Immature natural killer cell (primary cell): Measurements from ENCODE around the gene PLD1. TPM values are rescaled to one million over a fixed set of nuclear protein-coding genes. Genes with fewer than 3 reads are reported as not detected.

Source experiments
- DNase-seq, 3 donors: peaks; one replicate each; pipeline ENCODE4 v3.0.0; 2022; ENCODE audit warnings: mixed read lengths in 1 of 3
- H3K27ac Mint-ChIP-seq, 6 donors: one replicate each; pipeline ENCODE4 v1.8.0; 2020; ENCODE audit warnings: mixed read lengths in 6 of 6, mild to moderate bottlenecking in 5 of 6, inconsistent platforms in 4 of 6, moderate library complexity in 3 of 6
- H3K27me3 Mint-ChIP-seq, 3 donors: one replicate each; pipeline ENCODE4 v1.8.0; 2020 to 2021; ENCODE audit warnings: low read depth in 3 of 3, mild to moderate bottlenecking in 3 of 3, mixed read lengths in 3 of 3, moderate library complexity in 3 of 3, inconsistent platforms in 1 of 3
- H3K36me3 Mint-ChIP-seq, 3 donors: one replicate each; pipeline ENCODE4 v1.8.0; 2020; ENCODE audit warnings: mixed read lengths in 3 of 3, inconsistent platforms in 2 of 3, mild to moderate bottlenecking in 2 of 3
- H3K4me1 Mint-ChIP-seq, 2 donors: one replicate each; pipeline ENCODE4 v1.8.0; 2020; ENCODE audit warnings: inconsistent platforms in 2 of 2, mild to moderate bottlenecking in 2 of 2, mixed read lengths in 2 of 2, moderate library complexity in 1 of 2
- H3K4me3 Mint-ChIP-seq, 5 donors: one replicate each; pipeline ENCODE4 v1.8.0; 2020; ENCODE audit warnings: mild to moderate bottlenecking in 5 of 5, mixed read lengths in 5 of 5, inconsistent platforms in 3 of 5, moderate library complexity in 3 of 5
- H3K9me3 Mint-ChIP-seq, 6 donors: one replicate each; pipeline ENCODE4 v1.8.0; 2020; ENCODE audit warnings: mild to moderate bottlenecking in 6 of 6, mixed read lengths in 6 of 6, inconsistent platforms in 4 of 6, moderate library complexity in 3 of 6
- polyA plus RNA-seq, 3 donors: library from polyadenylated mRNA; unstranded; fragments of 300-500 nt; fragmentation: Illumina TruSeq; gene quantifications; one replicate each; pipeline ENCODE4 v1.2.3, GENCODE V29; 2021

The PLD1 gene
- polyA plus RNA-seq, 3 donors from 2014 or later: 3.8 to 7.2 TPM; not detected in 1

DNA sequence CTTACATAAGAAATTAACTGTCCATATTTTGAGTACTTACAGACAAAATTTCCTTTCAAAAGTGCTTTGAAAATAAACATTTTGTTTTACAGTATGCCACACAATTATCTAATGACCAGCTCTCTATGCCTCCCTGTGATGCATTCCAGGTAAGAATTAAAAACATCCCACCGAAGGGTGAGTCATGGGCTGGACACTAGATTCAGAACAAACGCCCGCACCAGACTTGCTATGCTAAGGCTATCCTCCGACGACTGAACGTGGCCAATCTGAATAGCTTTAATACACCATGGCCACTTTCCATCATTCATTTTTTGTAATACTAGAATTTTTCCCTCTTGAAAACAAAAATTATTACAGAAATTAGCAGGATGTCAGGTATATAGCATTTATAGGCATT is 210.3 kb downstream of the PLD1 start:
- Mint-ChIP-seq H3K4me1 (no peaks in the 10 kb centered on the region), H3K4me3 (no peak overlapping the region), H3K9me3 (no peaks in the 10 kb centered on the region), H3K27me3 (no peaks in the 10 kb centered on the region), H3K36me3 (peaks cover 5 to 12% (median 12%) of the 10 kb centered on the region in 3 donors), H3K27ac (no peak overlapping the region)
- no peak for DNase-seq

DNA sequence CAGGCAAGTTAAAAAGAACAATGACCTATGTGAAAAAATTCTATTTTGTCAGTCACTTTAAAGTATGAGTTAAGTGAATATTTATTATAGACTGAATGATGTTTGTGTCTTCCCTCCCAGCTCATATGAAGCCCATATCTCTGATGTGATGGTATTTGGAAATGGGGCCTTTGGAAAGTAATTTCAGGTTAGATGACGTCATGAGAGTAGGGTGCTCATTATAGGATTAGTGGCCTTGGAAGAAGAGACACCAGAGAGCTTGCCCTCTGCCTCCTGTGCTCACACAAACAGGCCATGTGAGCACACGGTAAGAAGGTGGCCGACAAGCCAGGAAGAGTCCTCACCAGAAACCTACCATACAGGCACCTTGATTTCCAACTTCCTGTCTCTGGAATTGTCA is 211.3 kb downstream of the PLD1 start:
- Mint-ChIP-seq H3K36me3 (peaks cover 5 to 16% (median 12%) of the 10 kb centered on the region in 3 donors), H3K4me3 (no peak overlapping the region), H3K9me3 (no peaks in the 10 kb centered on the region), H3K27me3 (no peaks in the 10 kb centered on the region), H3K4me1 (no peaks in the 10 kb centered on the region), H3K27ac (no peak overlapping the region)
- DNase-seq: no peak

DNA sequence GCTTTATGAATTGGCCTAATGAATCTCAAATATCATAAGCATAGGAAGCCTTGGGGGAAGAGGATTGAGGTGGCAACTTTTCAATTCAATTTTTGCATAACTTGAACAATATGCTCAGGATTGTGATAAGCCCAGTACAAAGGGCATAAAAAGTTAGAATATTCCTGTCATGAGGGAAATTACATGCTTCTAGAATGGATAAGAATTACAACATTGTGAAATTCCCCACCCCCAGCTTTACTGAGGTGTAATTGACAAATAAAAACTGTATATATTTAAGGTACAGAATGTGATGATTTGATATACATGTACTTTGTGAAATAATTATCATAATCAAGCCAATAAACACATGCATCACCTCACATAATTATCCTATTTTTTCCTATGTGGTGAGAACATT is 217.5 kb downstream of the PLD1 start:
- Mint-ChIP-seq H3K4me3 (no peak overlapping the region), H3K27ac (no peak overlapping the region), H3K36me3 (peaks cover 0 to 4% (median 0%) of the 10 kb centered on the region in 3 donors), H3K9me3 (no peaks in the 10 kb centered on the region), H3K4me1 (no peaks in the 10 kb centered on the region), H3K27me3 (peaks cover 0 to 6% (median 0%) of the 10 kb centered on the region in 3 donors)
- no peak for DNase-seq

DNA sequence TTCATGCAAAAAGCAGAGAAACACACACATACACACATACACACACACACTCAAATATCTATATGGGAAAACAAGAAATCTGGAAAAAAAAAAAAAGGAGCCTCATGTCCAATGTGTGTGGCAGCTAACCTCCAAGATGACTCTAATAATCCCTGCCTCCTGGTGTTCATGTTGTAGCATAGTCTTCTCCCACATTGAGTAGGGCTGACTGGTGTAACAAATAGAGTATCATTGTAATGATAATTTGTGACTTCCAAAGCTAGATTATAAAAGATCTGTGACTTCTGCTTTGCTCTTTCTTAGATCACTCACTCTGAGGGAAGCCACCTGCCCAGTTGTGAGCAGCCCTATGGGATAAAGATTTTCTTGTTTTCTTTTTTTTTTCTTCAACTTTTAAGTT is 219.2 kb downstream of the PLD1 start:
- Mint-ChIP-seq H3K9me3 (no peaks in the 10 kb centered on the region), H3K4me3 (no peak overlapping the region), H3K27ac (no peak overlapping the region), H3K27me3 (peaks cover 0 to 6% (median 0%) of the 10 kb centered on the region in 3 donors), H3K36me3 (peaks cover 0 to 4% (median 0%) of the 10 kb centered on the region in 3 donors), H3K4me1 (no peaks in the 10 kb centered on the region)
- no peak for DNase-seq

DNA sequence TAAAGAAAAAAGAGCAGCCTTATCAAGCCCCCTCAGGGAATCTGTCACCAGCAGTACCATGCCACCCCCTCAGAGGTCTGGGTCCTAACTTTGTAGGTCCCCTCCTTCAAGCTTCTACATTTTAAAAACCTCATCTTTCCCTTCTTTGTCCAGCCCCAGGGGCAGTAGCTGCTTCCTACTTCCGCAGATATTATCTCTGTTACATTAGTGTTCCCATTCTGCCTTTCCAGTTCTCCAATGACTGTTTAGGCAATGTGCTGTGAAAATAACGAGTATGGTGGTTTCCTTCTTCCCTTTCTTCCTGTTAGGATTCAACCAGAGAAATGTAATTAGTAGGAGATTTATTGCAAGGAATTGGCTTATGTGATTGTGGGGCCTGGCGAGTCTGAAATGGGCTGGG is 224.0 kb downstream of the PLD1 start:
- Mint-ChIP-seq H3K4me1 (no peaks in the 10 kb centered on the region), H3K27me3 (peaks cover 0 to 2% (median 2%) of the 10 kb centered on the region in 3 donors), H3K4me3 (no peak overlapping the region), H3K36me3 (no peaks in the 10 kb centered on the region), H3K27ac (no peak overlapping the region), H3K9me3 (no peaks in the 10 kb centered on the region)
- DNase-seq: no peak

DNA sequence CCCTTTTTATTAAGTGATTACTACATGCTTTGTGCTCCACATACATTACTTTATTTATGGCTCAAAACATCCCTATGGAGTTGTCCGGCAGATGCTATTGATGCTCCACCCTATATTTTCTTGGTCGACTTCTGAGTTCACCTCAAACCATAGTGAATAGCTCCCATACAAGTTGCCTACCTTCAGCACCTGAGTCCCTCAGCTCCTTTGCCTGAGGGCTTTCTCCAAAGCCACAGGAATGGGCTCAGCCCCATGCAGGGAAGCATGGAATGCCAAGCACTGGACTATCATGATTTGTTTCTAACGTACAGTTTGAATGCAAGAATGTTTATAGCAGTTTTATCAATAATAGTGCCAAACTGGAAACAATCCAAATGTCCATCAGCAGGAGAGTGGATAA is 225.2 kb downstream of the PLD1 start:
- Mint-ChIP-seq H3K4me3 (no peak overlapping the region), H3K9me3 (no peaks in the 10 kb centered on the region), H3K27me3 (peaks cover 0 to 2% (median 0%) of the 10 kb centered on the region in 3 donors), H3K36me3 (no peaks in the 10 kb centered on the region), H3K27ac (no peak overlapping the region), H3K4me1 (no peaks in the 10 kb centered on the region)
- no peak for DNase-seq

DNA sequence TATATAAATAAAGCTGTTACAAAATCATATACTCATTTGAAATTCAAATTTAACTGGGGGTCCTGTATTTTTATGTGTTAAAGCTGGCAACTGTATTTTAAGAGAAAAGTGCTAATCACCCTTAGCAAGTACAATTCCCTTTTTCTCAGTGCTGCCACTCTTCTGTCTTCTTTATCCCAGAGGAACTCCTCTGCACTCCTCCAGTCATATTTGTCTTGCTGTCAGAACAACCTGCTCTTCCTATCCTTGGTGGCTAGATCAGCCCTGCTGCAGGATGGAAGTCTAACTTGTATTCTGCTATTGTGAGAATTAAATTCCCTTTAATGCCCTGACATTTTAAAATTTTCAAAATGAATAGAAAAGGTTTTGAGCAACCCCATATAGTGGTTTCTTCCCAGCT is 226.2 kb downstream of the PLD1 start:
- Mint-ChIP-seq H3K9me3 (no peaks in the 10 kb centered on the region), H3K27ac (no peak overlapping the region), H3K36me3 (no peaks in the 10 kb centered on the region), H3K4me1 (no peaks in the 10 kb centered on the region), H3K4me3 (no peak overlapping the region), H3K27me3 (peaks cover 0 to 2% (median 0%) of the 10 kb centered on the region in 3 donors)
- DNase-seq: no peak

DNA sequence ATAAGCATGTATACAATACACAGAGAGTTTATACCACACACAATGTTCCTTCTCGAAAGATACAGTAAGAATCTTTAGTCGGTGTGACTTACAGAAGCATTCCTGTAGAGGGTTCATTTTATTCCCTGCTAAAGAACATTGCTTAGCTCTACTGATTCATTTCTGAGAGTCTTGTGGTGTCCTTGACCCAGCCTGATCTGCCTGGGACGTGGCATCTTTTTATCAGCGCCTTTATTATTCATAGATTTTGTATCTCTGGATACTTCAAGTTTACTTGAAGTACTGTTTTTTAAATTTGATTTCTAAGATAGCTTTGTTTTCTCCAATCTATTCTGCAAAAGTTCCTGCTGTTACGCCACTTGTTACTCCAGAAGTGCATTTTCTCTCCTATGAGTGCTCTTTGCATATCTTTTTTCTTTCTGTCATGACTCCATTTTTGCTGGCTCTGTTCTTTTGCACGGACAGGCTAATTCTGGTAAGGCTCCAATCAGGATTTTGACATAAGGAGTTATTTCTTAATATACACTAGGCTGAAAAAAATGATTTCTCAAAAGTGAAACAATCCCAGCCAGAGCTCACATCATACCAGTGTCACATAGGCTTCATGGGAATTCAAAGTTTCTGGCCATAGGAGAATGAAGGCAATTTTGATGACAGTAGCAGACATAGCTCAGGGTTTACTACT is 235.6 kb downstream of the PLD1 start:
- H3K4me1 Mint-ChIP-seq: no peaks in the 10 kb centered on the region
- peaks cover 5 to 23% (median 15%) of the 10 kb centered on the region in 3 donors for H3K27me3 Mint-ChIP-seq
- no peak for DNase-seq
- H3K27ac Mint-ChIP-seq: no peak overlapping the region
- no peak overlapping the region for H3K4me3 Mint-ChIP-seq
- H3K9me3 Mint-ChIP-seq: no peaks in the 10 kb centered on the region
- no peaks in the 10 kb centered on the region for H3K36me3 Mint-ChIP-seq

DNA sequence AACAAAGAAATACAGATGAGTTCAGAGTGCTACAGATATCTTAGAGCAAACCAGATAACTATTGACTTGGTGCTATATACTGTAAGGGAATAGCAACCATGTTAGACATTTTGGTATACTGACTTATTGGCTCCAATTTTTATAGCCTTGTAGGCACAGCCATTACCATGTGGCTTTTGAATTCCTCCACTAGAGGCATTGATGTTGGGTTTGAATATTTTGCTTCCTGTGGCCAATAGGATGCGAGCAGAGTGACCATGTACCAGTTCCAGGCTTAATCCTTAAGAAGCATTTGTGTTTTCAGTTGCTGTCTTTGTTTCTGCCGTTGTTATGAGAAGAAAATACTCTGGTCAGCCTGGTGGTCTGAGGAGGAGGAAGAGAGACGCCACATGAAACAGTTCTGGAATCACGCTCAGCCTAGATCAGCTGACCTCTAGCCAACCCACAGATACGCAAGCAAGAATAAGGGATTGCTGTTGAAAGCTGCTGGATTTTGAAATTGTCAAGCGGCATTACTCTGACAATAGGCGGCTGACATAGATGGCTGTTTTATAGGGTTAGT is 240.6 kb downstream of the PLD1 start:
- Mint-ChIP-seq H3K36me3 (no peaks in the 10 kb centered on the region), H3K27ac (no peak overlapping the region), H3K27me3 (peaks cover 7 to 19% (median 9%) of the 10 kb centered on the region in 3 donors), H3K4me1 (no peaks in the 10 kb centered on the region), H3K4me3 (no peak overlapping the region), H3K9me3 (no peaks in the 10 kb centered on the region)
- DNase-seq: peak; percentile 3 to 22 (median 10)

DNA sequence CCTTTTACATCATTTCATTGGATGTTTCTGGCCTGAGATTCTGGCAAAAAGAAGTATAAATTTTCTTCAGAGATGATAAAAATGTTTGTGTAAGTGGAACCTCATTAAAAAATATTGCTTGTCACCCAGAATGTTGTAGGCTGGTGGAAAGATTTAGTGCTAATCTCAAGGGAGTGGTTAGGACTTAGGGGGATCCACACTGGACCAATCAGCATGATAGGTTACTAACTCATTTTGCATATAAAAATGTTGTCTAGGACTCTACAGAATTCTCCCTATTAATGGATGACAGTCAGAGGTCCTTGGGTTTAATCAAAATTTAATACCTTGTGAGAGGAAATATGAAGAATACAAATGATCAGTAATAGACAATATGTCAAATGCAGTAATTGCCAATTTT is 241.5 kb downstream of the PLD1 start:
- DNase-seq: no peak
- no peaks in the 10 kb centered on the region for H3K36me3 Mint-ChIP-seq
- no peaks in the 10 kb centered on the region for H3K9me3 Mint-ChIP-seq
- peaks cover 7 to 19% (median 8%) of the 10 kb centered on the region in 3 donors for H3K27me3 Mint-ChIP-seq
- H3K27ac Mint-ChIP-seq: no peak overlapping the region
- no peaks in the 10 kb centered on the region for H3K4me1 Mint-ChIP-seq
- no peak overlapping the region for H3K4me3 Mint-ChIP-seq

DNA sequence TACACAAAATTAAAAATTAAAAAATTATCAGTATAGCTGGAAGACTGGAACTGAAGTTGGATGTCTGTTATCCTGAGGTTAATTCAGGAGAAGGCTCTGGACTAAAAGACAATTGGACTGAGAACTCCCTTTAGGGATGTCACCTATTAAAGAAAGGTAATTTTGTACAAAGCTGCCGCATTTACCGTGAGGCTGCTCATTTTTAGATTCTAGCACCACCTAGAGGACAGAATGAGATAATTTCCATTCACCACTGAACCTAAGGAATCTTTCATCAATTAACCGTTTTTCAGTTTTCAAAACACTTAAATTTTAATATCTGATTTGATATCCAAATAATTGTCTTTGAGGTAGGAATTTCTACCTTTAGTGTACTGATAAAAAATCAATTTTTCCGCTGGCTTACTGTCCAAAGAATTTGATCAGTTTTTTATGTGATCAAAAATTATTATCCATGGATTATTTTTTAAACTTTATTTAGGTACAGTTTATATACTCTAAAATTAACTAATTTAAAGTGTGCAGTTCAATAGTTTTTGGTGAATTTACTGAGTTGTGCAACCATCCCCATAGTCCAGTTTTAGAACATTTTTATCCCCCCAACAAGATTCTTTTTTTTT is 243.4 kb downstream of the PLD1 start:
- Mint-ChIP-seq H3K27me3 (peaks cover 3 to 19% (median 7%) of the 10 kb centered on the region in 3 donors), H3K9me3 (no peaks in the 10 kb centered on the region), H3K36me3 (no peaks in the 10 kb centered on the region), H3K27ac (no peak overlapping the region), H3K4me3 (no peak overlapping the region), H3K4me1 (peaks cover 0 to 3% of the 10 kb centered on the region in 2 donors)
- peak; percentile 38 to 56 (median 52) for DNase-seq

DNA sequence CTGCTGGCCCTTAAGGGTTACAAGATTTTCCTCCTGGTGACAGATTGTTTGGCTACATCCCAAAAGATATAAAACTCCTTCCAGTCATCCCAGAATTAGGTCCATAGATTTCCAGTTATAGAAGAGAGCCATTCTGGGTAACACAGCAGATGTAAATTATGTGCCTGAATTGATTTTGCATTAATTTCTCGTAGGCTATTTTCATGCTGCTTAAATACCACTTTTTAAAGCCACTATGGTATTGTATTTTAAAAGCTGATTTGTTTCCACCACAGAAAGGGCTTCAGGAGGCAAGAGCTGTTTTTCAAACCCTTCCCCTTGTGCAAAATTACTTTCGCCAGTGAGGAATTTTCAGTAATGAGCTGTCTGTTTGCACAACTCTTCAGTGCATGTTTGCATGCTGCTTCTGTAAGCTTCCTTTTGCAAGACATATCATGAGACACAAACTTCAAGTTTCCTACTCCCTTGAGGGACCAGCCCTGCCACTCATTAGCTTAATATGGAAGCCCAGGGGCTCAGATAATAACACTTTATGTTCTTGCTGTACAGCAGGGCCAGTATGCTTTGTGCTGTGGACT is 244.7 kb downstream of the PLD1 start:
- H3K9me3 Mint-ChIP-seq: no peaks in the 10 kb centered on the region
- no peak for DNase-seq
- H3K27me3 Mint-ChIP-seq: peaks cover under 1 to 16% (median 7%) of the 10 kb centered on the region in 3 donors
- no peak overlapping the region for H3K27ac Mint-ChIP-seq
- peaks cover 0 to 3% of the 10 kb centered on the region in 2 donors for H3K4me1 Mint-ChIP-seq
- H3K4me3 Mint-ChIP-seq: no peak overlapping the region
- H3K36me3 Mint-ChIP-seq: no peaks in the 10 kb centered on the region

DNA sequence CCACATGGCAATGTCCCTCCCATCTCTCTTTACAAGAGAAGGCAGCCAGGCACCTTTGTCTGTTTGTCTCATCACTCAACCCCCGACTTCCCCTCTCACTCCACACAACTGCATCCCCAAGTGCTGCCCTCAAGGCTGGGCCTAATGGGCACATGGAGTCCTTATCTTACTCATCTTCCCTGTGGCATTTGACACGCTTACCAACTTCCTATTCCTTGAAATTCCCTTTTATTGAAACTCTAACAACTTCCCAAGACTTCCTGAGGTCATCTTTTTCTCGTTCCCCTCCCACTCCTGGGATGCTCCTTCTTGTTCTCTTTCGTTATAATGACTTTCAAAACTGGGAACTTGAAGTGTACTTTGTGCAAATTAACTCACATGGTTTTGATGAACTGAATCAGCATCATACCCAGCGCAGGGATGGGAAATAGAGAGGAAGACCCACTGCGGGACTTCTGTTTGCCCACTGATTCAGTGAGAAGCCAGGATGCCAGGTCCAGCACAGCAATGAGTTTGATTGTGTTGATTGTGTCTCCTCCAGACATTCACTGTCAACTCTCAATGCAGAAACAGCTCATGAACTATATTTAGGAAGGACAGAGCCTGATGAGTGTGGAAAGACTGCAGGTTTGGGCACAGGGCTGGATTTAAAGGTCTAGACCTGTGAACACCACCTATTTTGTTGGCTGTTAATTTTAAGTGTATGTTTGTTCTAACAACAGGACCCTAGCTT is 245.4 kb downstream of the PLD1 start:
- peaks cover 0 to 13% (median 7%) of the 10 kb centered on the region in 3 donors for H3K27me3 Mint-ChIP-seq
- peaks cover 0 to 3% of the 10 kb centered on the region in 2 donors for H3K4me1 Mint-ChIP-seq
- H3K9me3 Mint-ChIP-seq: no peaks in the 10 kb centered on the region
- DNase-seq: no peak
- no peaks in the 10 kb centered on the region for H3K36me3 Mint-ChIP-seq
- no peak overlapping the region for H3K4me3 Mint-ChIP-seq
- H3K27ac Mint-ChIP-seq: peak overlapping the region in 1 of 6 donors; percentile 28

DNA sequence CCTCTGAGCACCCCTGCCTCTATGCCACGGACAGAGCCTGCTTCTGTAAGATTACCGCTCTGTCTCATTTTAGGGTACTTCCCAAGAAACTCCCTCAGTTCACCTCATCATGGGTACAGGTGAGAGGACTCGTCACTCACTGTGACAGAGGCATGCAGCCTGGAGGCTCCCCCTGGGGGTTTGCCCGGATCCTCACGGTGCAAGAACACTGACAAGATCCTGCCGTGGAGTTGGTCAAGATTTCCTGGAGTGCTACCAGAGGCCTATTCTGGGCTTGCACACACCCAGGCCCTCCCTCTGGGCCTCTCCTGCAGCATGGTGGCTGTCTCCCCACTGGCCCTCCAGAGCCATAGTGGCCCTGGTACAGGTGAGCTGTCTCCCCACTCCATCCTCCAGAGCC is 247.0 kb downstream of the PLD1 start:
- Mint-ChIP-seq H3K27ac (no peak overlapping the region), H3K9me3 (no peaks in the 10 kb centered on the region), H3K27me3 (peaks cover 0 to 8% (median 0%) of the 10 kb centered on the region in 3 donors), H3K4me1 (peaks cover 0 to 3% of the 10 kb centered on the region in 2 donors), H3K36me3 (no peaks in the 10 kb centered on the region), H3K4me3 (no peak overlapping the region)
- no peak for DNase-seq
